ENCODE measurements around the gene EPHA7.

GRCh38 chr6:93319304-93319703, 100.1 kb downstream of the EPHA7 start:
- TF ChIP-seq CTCF (IDR thresholded peaks at IDR 0.05) = no peak
- TF ChIP-seq POLR2A (IDR thresholded peaks at IDR 0.05) = no peak

Measured in thyroid gland (tissue), 4 donors.